Measurements from ENCODE around the gene NXNL1. TPM values are rescaled to one million over a fixed set of nuclear protein-coding genes. Genes with fewer than 3 reads are reported as not detected.

Gene NXNL1
- total RNA-seq, 1 experiment from 2014 or later, result not detected

DNA sequence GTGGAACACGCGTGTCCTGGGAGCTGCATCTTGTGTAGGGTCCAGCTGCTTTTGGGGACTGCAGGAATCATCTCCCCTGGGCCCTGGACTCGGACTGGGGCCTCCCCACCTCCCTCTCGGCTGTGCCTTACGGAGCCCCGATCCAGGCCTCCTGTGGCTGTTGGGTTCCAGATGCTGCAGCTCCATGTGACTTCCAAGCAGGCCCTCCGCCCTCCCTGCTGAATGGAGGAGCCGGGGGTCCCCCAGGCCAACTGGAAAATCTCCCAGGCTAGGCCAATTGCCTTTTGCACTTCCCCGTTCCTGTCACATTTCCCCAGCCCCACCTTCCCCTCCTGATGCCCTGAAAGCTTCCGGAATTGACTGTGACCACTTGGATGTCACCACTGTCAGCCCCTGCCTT, 44.5 kb upstream of the NXNL1 start:
- DNase-seq, result no peak
- peaks cover 24% of the 10 kb centered on the region for H3K79me2 ChIP-seq (ENCODE audit: low read length)
- no peak overlapping the region for H3K9ac ChIP-seq (ENCODE audit: low read length)
- TF ChIP-seq, protein P1, sequence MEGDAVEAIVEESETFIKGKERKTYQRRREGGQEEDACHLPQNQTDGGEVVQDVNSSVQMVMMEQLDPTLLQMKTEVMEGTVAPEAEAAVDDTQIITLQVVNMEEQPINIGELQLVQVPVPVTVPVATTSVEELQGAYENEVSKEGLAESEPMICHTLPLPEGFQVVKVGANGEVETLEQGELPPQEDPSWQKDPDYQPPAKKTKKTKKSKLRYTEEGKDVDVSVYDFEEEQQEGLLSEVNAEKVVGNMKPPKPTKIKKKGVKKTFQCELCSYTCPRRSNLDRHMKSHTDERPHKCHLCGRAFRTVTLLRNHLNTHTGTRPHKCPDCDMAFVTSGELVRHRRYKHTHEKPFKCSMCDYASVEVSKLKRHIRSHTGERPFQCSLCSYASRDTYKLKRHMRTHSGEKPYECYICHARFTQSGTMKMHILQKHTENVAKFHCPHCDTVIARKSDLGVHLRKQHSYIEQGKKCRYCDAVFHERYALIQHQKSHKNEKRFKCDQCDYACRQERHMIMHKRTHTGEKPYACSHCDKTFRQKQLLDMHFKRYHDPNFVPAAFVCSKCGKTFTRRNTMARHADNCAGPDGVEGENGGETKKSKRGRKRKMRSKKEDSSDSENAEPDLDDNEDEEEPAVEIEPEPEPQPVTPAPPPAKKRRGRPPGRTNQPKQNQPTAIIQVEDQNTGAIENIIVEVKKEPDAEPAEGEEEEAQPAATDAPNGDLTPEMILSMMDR (conservative IDR thresholded peaks at IDR 0.05; ENCODE audit: low read depth, low read length), result no peak
- TF ChIP-seq EZH2phosphoT487 (IDR thresholded peaks at IDR 0.05; ENCODE audit: borderline replicate concordance, low read length), result no peak
- no peak for TF ChIP-seq EZH2 (IDR thresholded peaks at IDR 0.05; ENCODE audit: low read length, unreplicated experiment)
- no peak overlapping the region for H3K4me2 ChIP-seq (ENCODE audit: low read length)
- ChIA-PET CTCF (no interaction called here), POLR2A (ENCODE audit: unreplicated experiment) (no interaction called here)
- intact Hi-C loops (cut with micrococcal nuclease), result no loop called here
- no peaks in the 10 kb centered on the region for H3K36me3 ChIP-seq (ENCODE audit: low read depth, low read length)
- no peak overlapping the region for H3K4me3 ChIP-seq (ENCODE audit: low read length)
- H2AFZ ChIP-seq (ENCODE audit: low read length), result no peak overlapping the region
- H3K9me3 ChIP-seq (ENCODE audit: low read length), result no peaks in the 10 kb centered on the region
- no TSS peak for BruUV-seq (replicated peaks)
- H3K4me1 ChIP-seq (ENCODE audit: insufficient read depth, low read length), result peaks cover 18% of the 10 kb centered on the region
- no peaks in the 10 kb centered on the region for H3F3A ChIP-seq (ENCODE audit: low read length, unreplicated experiment)
- no peaks in the 10 kb centered on the region for H3K27me3 ChIP-seq (ENCODE audit: low read length)
- H4K20me1 ChIP-seq (ENCODE audit: low read length), result no peaks in the 10 kb centered on the region
- no peak overlapping the region for H3K27ac ChIP-seq (ENCODE audit: low read length)
- ATAC-seq, result no peak
- no peaks in the 10 kb centered on the region for H3K9me2 ChIP-seq (replicated peaks; ENCODE audit: low read length)

DNA sequence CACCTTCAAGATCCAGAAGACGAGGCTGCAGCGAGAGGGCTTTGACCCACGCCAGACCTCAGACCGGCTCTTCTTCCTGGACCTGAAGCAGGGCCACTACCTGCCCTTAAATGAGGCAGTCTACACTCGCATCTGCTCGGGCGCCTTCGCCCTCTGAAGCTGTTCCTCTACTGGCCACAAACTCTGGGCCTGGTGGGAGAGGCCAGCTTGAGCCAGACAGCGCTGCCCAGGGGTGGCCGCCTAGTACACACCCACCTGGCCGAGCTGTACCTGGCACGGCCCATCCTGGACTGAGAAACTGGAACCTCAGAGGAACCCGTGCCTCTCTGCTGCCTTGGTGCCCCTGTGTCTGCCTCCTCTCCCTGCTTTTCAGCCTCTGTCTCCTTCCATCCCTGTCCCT, 43.7 kb upstream of the NXNL1 start:
- BruUV-seq (replicated peaks), result no TSS peak
- Histone ChIP-seq H3K79me2 (ENCODE audit: low read length) (peaks cover 16% of the 10 kb centered on the region), H3F3A (ENCODE audit: low read length, unreplicated experiment) (no peaks in the 10 kb centered on the region), H3K27ac (ENCODE audit: low read length) (no peak overlapping the region), H3K4me3 (ENCODE audit: low read length) (no peak overlapping the region), H3K9ac (ENCODE audit: low read length) (no peak overlapping the region), H3K36me3 (ENCODE audit: low read depth, low read length) (no peaks in the 10 kb centered on the region), H4K20me1 (ENCODE audit: low read length) (no peaks in the 10 kb centered on the region), H3K27me3 (ENCODE audit: low read length) (no peaks in the 10 kb centered on the region), H3K4me2 (ENCODE audit: low read length) (no peak overlapping the region), H3K4me1 (ENCODE audit: insufficient read depth, low read length) (peaks cover 11% of the 10 kb centered on the region), H2AFZ (ENCODE audit: low read length) (no peak overlapping the region), H3K9me2 (replicated peaks; ENCODE audit: low read length) (no peaks in the 10 kb centered on the region), H3K9me3 (ENCODE audit: low read length) (no peaks in the 10 kb centered on the region)
- intact Hi-C loops (cut with micrococcal nuclease), result no loop called here
- ChIA-PET CTCF (no interaction called here), POLR2A (ENCODE audit: unreplicated experiment) (no interaction called here)
- no peak for DNase-seq
- no peak for ATAC-seq
- TF ChIP-seq EZH2 (IDR thresholded peaks at IDR 0.05; ENCODE audit: low read length, unreplicated experiment) (no peak), EZH2phosphoT487 (IDR thresholded peaks at IDR 0.05; ENCODE audit: borderline replicate concordance, low read length) (no peak)
- TF ChIP-seq, protein P1 (conservative IDR thresholded peaks at IDR 0.05; ENCODE audit: low read depth, low read length), result no peak

DNA sequence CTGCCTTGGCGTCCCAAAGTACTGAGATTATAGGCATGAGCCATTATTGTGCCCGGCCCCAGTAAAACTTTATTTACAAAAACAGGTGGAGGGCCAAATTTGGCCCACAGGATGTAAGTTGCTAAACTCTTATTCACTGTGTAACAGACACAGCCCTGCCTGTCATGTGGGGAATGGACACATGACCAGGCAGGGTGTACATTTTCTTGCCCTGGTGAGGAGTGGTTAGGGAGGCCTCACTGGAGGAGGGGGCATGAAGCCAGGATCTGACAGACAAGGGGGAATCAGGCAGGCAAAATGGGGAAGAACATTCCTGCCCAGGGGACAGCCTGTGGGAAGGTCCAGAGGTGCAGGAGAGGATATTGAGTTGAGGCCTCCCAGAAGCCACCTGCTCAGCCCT, 43.3 kb upstream of the NXNL1 start:
- Histone ChIP-seq H3K36me3 (ENCODE audit: low read depth, low read length) (no peaks in the 10 kb centered on the region), H3K4me3 (ENCODE audit: low read length) (no peak overlapping the region), H3K4me2 (ENCODE audit: low read length) (no peak overlapping the region), H3F3A (ENCODE audit: low read length, unreplicated experiment) (no peaks in the 10 kb centered on the region), H3K79me2 (ENCODE audit: low read length) (peaks cover 12% of the 10 kb centered on the region), H2AFZ (ENCODE audit: low read length) (no peak overlapping the region), H3K9me2 (replicated peaks; ENCODE audit: low read length) (no peaks in the 10 kb centered on the region), H3K27ac (ENCODE audit: low read length) (no peak overlapping the region), H3K4me1 (ENCODE audit: insufficient read depth, low read length) (peaks cover 11% of the 10 kb centered on the region), H3K9me3 (ENCODE audit: low read length) (no peaks in the 10 kb centered on the region), H3K9ac (ENCODE audit: low read length) (no peak overlapping the region), H3K27me3 (ENCODE audit: low read length) (no peaks in the 10 kb centered on the region), H4K20me1 (ENCODE audit: low read length) (no peaks in the 10 kb centered on the region)
- intact Hi-C loops (cut with micrococcal nuclease), result no loop called here
- DNase-seq (no peak), ATAC-seq (no peak)
- CTCF ChIA-PET, result no interaction called here
- BruUV-seq (replicated peaks), result no TSS peak
- TF ChIP-seq EZH2phosphoT487 (IDR thresholded peaks at IDR 0.05; ENCODE audit: borderline replicate concordance, low read length) (no peak), EZH2 (IDR thresholded peaks at IDR 0.05; ENCODE audit: low read length, unreplicated experiment) (no peak)
- TF ChIP-seq, protein P1 (conservative IDR thresholded peaks at IDR 0.05; ENCODE audit: low read depth, low read length), result no peak
- POLR2A ChIA-PET (ENCODE audit: unreplicated experiment), result no interaction called here

Measured in PC-3 (cell line).